Gastrocnemius medialis (tissue), 4 donors: ENCODE measurements around the gene SUCLG2. TPM values are rescaled to one million over a fixed set of nuclear protein-coding genes. Genes with fewer than 3 reads are reported as not detected.
A peak's percentile ranks its signal among the peaks of the same experiment; 100 is the strongest.

Experiments used
- ATAC-seq, 2 donors: fragments of 150-250 bp; one replicate each; pipeline ENCODE4 v1.9.1; 2016
- DNase-seq, 2 donors: peaks; one replicate each; pipeline ENCODE4 v3.0.0-alpha.2; 2019
- H3K27ac ChIP-seq, 4 donors: fragments of 200-600 bp; sonication (generic); 1 replicate in 1 of 4; 2 replicates in 3 of 4; pipeline ENCODE4 v1.5.1; 2016 to 2018; ENCODE audit warnings: mild to moderate bottlenecking in 2 of 4, moderate library complexity in 1 of 4
- H3K27me3 ChIP-seq, 3 donors: fragments of 200-600 bp; sonication (generic) in 2 of 3; 1 replicate in 1 of 3; 2 replicates in 2 of 3; pipeline versions ENCODE4 v1.5.1 to v1.6.0; 2016 to 2019; ENCODE audit warnings: mild to moderate bottlenecking in 1 of 3, moderate library complexity in 1 of 3
- H3K36me3 ChIP-seq, 2 donors: fragments of 200-600 bp; sonication (generic) in 1 of 2; one replicate each; pipeline ENCODE4 v1.5.1; 2017 to 2018
- H3K4me1 ChIP-seq, 2 donors: fragments of 200-600 bp; sonication (generic) in 1 of 2; one replicate each; pipeline ENCODE4 v1.5.1; 2016 to 2017; ENCODE audit warnings: mild to moderate bottlenecking in 2 of 2
- H3K4me3 ChIP-seq, 4 donors: fragments of 200-600 bp; sonication (generic) in 3 of 4; 1 replicate in 1 of 4; 2 replicates in 3 of 4; pipeline ENCODE4 v1.5.1; 2016 to 2019; ENCODE audit warnings: mild to moderate bottlenecking in 2 of 4
- H3K9me3 ChIP-seq, 3 donors: fragments of 200-600 bp; sonication (generic) in 2 of 3; 1 replicate in 1 of 3; 2 replicates in 2 of 3; pipeline ENCODE4 v1.5.1; 2016 to 2019
- POLR2A ChIP-seq, 2 donors: fragments of 450-650 bp; IDR thresholded peaks; one replicate each; pipeline ENCODE4 v1.6.1; 2017; ENCODE audit warnings: antibody characterized with exemption in 2 of 2, mild to moderate bottlenecking in 2 of 2, moderate library complexity in 2 of 2
- in situ Hi-C, 4 donors: fragments of 200-750 bp; cut with MboI; loops; one replicate each; pipeline versions ENCODE4 v1.15.0 to v1.8.0; 2017; ENCODE audit warnings: low sequenced_read_pairs in 4 of 4
- intact Hi-C: fragments of 100-400 bp; cut with DNase I; formaldehyde crosslinking; loops from one replicate; pipeline ENCODE4 v1.15.1; 2023; ENCODE audit warnings: low total_unique reads
- total RNA-seq, 4 donors: library from RNA; depleted of rRNA; stranded (reverse); fragments of >200 nt; gene quantifications; one replicate each; pipeline versions ENCODE4 v1.1.0 to v1.2.3, GENCODE V29; 2016
- TF ChIP-seq, protein P1 (sequence below), 5 experiments: fragments of 450-650 bp in 3 of 5; fragments of 200-600 bp in 2 of 5; sonication (generic) in 2 of 5; IDR thresholded peaks in 4 of 5; conservative IDR thresholded peaks in 1 of 5; 1 replicate in 4 of 5; 2 replicates in 1 of 5; pipeline ENCODE4 v1.5.1; 2016 to 2019; ENCODE audit warnings: antibody characterized with exemption in 5 of 5, mild to moderate bottlenecking in 3 of 5, moderate library complexity in 3 of 5

Gene SUCLG2
- total RNA-seq, 4 donors from 2014 or later: 64.3 to 106 (median 73.2) TPM

GRCh38 chr3:67383379-67383778, 271.0 kb downstream of the SUCLG2 start:
- no peaks in the 10 kb centered on the region for H3K9me3 ChIP-seq
- no peaks in the 10 kb centered on the region for H3K36me3 ChIP-seq
- no peak for ATAC-seq
- H3K4me1 ChIP-seq: no peaks in the 10 kb centered on the region
- no peak for TF ChIP-seq POLR2A (IDR thresholded peaks at IDR 0.05)
- TF ChIP-seq, protein P1, sequence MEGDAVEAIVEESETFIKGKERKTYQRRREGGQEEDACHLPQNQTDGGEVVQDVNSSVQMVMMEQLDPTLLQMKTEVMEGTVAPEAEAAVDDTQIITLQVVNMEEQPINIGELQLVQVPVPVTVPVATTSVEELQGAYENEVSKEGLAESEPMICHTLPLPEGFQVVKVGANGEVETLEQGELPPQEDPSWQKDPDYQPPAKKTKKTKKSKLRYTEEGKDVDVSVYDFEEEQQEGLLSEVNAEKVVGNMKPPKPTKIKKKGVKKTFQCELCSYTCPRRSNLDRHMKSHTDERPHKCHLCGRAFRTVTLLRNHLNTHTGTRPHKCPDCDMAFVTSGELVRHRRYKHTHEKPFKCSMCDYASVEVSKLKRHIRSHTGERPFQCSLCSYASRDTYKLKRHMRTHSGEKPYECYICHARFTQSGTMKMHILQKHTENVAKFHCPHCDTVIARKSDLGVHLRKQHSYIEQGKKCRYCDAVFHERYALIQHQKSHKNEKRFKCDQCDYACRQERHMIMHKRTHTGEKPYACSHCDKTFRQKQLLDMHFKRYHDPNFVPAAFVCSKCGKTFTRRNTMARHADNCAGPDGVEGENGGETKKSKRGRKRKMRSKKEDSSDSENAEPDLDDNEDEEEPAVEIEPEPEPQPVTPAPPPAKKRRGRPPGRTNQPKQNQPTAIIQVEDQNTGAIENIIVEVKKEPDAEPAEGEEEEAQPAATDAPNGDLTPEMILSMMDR (IDR thresholded peaks at IDR 0.05 in 4 of 5, conservative IDR thresholded peaks at IDR 0.05 in 1 of 5): no peak
- no peak overlapping the region for H3K4me3 ChIP-seq
- no peaks in the 10 kb centered on the region for H3K27me3 ChIP-seq
- no peak overlapping the region for H3K27ac ChIP-seq
- in situ Hi-C loops (loop anchor here in 1 of 4 donors (25.0 kb wide), 1 partner anchor 1504 kb away; no protein-coding TSS in a partner anchor), intact Hi-C loops (loop anchor here (2.0 to 10.0 kb wide), 3 partner anchors 171 to 1493 kb away; no protein-coding TSS in a partner anchor)
- no peak for DNase-seq

DNA sequence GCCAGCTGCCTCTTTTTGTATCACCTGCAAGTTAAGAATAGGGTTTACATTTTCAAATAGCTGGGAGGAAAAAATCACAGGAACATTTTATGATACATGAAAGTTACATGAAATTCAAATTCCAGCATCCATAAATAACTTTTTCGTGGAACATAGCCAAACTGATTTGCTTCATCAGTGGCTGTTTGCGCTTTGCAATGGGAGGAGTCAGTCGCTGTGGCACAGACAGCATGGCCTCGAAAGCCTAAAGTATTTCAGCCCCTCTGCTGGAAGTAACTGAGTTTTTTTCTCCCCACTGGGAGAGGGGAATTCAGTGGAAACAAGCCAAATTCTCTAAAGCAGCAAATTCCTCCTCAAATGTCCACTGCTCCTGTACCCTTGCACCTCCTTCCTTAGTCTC, 271.9 kb downstream of the SUCLG2 start:
- in situ Hi-C loops: loop anchor here in 1 of 4 donors (25.0 kb wide), 1 partner anchor 1505 kb away; no protein-coding TSS in a partner anchor
- intact Hi-C loops: loop anchor here (2.0 to 10.0 kb wide), 3 partner anchors 172 to 1494 kb away; no protein-coding TSS in a partner anchor

DNA sequence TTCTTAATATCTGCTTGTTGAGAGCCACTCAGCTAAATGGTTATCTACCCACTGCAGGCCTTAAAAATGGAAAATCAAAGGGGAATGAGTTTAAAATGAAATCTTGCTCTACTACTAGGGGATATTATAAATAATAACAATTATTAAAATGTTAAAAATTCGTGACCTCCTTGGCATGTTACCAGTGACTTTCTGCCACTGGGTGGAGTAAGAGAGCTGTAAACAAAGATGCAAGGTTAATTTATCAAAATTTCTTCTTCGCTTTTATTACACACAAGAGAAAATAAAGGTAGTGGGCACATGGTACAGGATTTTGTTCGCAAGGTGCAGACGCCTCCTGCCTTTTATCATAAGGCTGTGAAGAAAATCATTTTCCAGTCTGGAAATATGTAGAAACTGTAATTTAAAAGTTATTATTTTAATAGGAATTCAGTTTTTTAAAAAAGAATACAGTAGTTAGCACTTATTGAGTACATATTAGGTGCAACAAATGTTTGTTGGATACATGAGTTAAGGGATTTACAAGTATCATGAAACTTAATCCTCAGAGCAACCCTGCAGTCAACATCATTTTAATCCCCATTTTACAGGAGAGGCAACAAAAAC, 272.6 kb downstream of the SUCLG2 start:
- Histone ChIP-seq H3K27me3 (no peaks in the 10 kb centered on the region), H3K9me3 (no peaks in the 10 kb centered on the region), H3K4me3 (no peak overlapping the region), H3K4me1 (no peaks in the 10 kb centered on the region), H3K27ac (no peak overlapping the region), H3K36me3 (no peaks in the 10 kb centered on the region)
- intact Hi-C loops (loop anchor here (2.0 to 10.0 kb wide), 3 partner anchors 173 to 1495 kb away; no protein-coding TSS in a partner anchor), in situ Hi-C loops (loop anchor here in 1 of 4 donors (25.0 kb wide), 1 partner anchor 1506 kb away; no protein-coding TSS in a partner anchor)
- TF ChIP-seq, protein P1 (IDR thresholded peaks at IDR 0.05 in 4 of 5, conservative IDR thresholded peaks at IDR 0.05 in 1 of 5): peak; percentile 28 to 73 (median 57)
- no peak for TF ChIP-seq POLR2A (IDR thresholded peaks at IDR 0.05)
- ATAC-seq: no peak
- no peak for DNase-seq

More for the DNA sequence above, 271.9 kb downstream of the SUCLG2 start:
- TF ChIP-seq, protein P1 (IDR thresholded peaks at IDR 0.05 in 4 of 5, conservative IDR thresholded peaks at IDR 0.05 in 1 of 5): no peak
- TF ChIP-seq POLR2A (IDR thresholded peaks at IDR 0.05): no peak
- DNase-seq (no peak), ATAC-seq (no peak)
- Histone ChIP-seq H3K9me3 (no peaks in the 10 kb centered on the region), H3K27me3 (no peaks in the 10 kb centered on the region), H3K36me3 (no peaks in the 10 kb centered on the region), H3K4me3 (no peak overlapping the region), H3K27ac (no peak overlapping the region), H3K4me1 (no peaks in the 10 kb centered on the region)

GRCh38 chr3:67380118-67380517, 274.3 kb downstream of the SUCLG2 start:
- ATAC-seq: no peak
- no peak overlapping the region for H3K4me3 ChIP-seq
- DNase-seq: no peak
- no peaks in the 10 kb centered on the region for H3K36me3 ChIP-seq
- no peaks in the 10 kb centered on the region for H3K4me1 ChIP-seq
- TF ChIP-seq, protein P1 (IDR thresholded peaks at IDR 0.05 in 4 of 5, conservative IDR thresholded peaks at IDR 0.05 in 1 of 5): no peak
- no peak for TF ChIP-seq POLR2A (IDR thresholded peaks at IDR 0.05)
- H3K27me3 ChIP-seq: no peaks in the 10 kb centered on the region
- H3K27ac ChIP-seq: no peak overlapping the region
- intact Hi-C loops (loop anchor here (10.0 kb wide), 2 partner anchors 175 to 405 kb away; no protein-coding TSS in a partner anchor), in situ Hi-C loops (loop anchor here in 1 of 4 donors (25.0 kb wide), 1 partner anchor 1507 kb away; no protein-coding TSS in a partner anchor)
- no peaks in the 10 kb centered on the region for H3K9me3 ChIP-seq
